HepG2 (cell line): ENCODE results near the gene PARP16. TPM values are rescaled to one million over a fixed set of nuclear protein-coding genes. Genes with fewer than 3 reads are reported as not detected.

Source experiments
- ATAC-seq: fragments of 200-7000 bp; cut with Tn5 transposase; 3 replicates; pipeline ENCODE4 v1.9.1; 2020; ENCODE audit warnings: mild to moderate bottlenecking, moderate library complexity
- BruUV-seq: library from RNA; stranded (reverse); fragments of 400-500 nt; replicated peaks from 2 replicates; lab custom pipeline; 2021; lab: Mats Ljungman, UMichigan
- CTCF ChIA-PET: fragments of 300-600 bp; formaldehyde crosslinking; extraction: SDS; loops from one replicate; lab custom pipeline; 2021; ENCODE audit warnings: low total read pairs, inconsistent platforms, low intra/inter-chr PET ratio; lab: Yijun Ruan, JAX
- POLR2A ChIA-PET: fragments of 350-600 bp; sonication (Branson Sonifier 250); formaldehyde crosslinking; loops from one replicate; lab custom pipeline; 2020; ENCODE audit warnings: antibody characterized with exemption, inconsistent platforms; lab: Yijun Ruan, JAX
- DNase-seq: peaks from one replicate; pipeline ENCODE4 v3.0.0-alpha.2; 2015; ENCODE audit warnings: low spot score
- FAIRE-seq: peaks from 3 replicates; lab custom pipeline; 2011; peaks lifted over from hg19 to GRCh38; lab: Jason Lieb, UNC
- H2AFZ ChIP-seq: one replicate; pipeline ENCODE4 v1.6.1; 2011; ENCODE audit warnings: low read length, inconsistent platforms
- H3K27ac ChIP-seq: fragments of 300-600 bp; 3 replicates; pipeline ENCODE4 v1.8.0; 2011; ENCODE audit warnings: mixed run types, mild to moderate bottlenecking, mixed read lengths, low read length, inconsistent platforms; ENCODE audit not compliant: insufficient read depth; ENCODE audit errors: extremely low read length
- H3K27me3 ChIP-seq, 2 experiments: fragments of 200-600 bp in 1 of 2; 2 replicates in 1 of 2; 3 replicates in 1 of 2; pipeline versions ENCODE4 v1.6.0 to v1.8.0; 2011; ENCODE audit warnings: low read length in 2 of 2, mild to moderate bottlenecking in 2 of 2, moderate library complexity in 2 of 2, inconsistent platforms in 1 of 2; ENCODE audit not compliant: insufficient read depth in 2 of 2, control insufficient read depth in 1 of 2
- H3K36me3 ChIP-seq, 2 experiments: fragments of 200-600 bp in 1 of 2; replicated peaks in 1 of 2; 2 replicates in 1 of 2; 3 replicates in 1 of 2; pipeline versions ENCODE4 v1.5.1 to v1.8.0; 2011; ENCODE audit warnings: low read length in 2 of 2, inconsistent platforms in 1 of 2; ENCODE audit not compliant: insufficient read depth in 2 of 2, control insufficient read depth in 1 of 2
- H3K4me1 ChIP-seq: 2 replicates; pipeline ENCODE4 v1.5.1; 2012; ENCODE audit warnings: low read length, inconsistent platforms; ENCODE audit not compliant: insufficient read depth
- H3K4me2 ChIP-seq: 2 replicates; pipeline ENCODE4 v1.6.0; 2011; ENCODE audit warnings: low read depth, low read length, inconsistent platforms
- H3K4me3 ChIP-seq, 3 experiments: fragments of 200-600 bp in 1 of 3; sonication (generic), shearing (Covaris generic) in 1 of 3; replicated peaks in 1 of 3; 2 replicates each; pipeline ENCODE4 v1.5.1; 2011 to 2016; ENCODE audit warnings: low read length in 3 of 3, inconsistent platforms in 2 of 3, low read depth in 2 of 3, mild to moderate bottlenecking in 2 of 3, control low read depth in 1 of 3, mixed read lengths in 1 of 3; ENCODE audit not compliant: insufficient read depth in 1 of 3
- H3K79me2 ChIP-seq: one replicate; pipeline ENCODE4 v1.6.1; 2011; ENCODE audit warnings: low read length, inconsistent platforms; ENCODE audit not compliant: insufficient read depth
- H3K9ac ChIP-seq: 2 replicates; pipeline ENCODE4 v1.6.0; 2011; ENCODE audit warnings: mild to moderate bottlenecking, low read depth, low read length, inconsistent platforms; ENCODE audit not compliant: insufficient read depth
- H3K9me3 ChIP-seq: 2 replicates; pipeline ENCODE4 v1.5.1; 2012; ENCODE audit warnings: mild to moderate bottlenecking, low read length
- H4K20me1 ChIP-seq: 2 replicates; pipeline ENCODE4 v1.6.0; 2011; ENCODE audit warnings: inconsistent platforms, mild to moderate bottlenecking, low read length, moderate library complexity; ENCODE audit not compliant: insufficient read depth
- ARNTL ChIP-seq: sonication (generic); formaldehyde crosslinking; IDR thresholded peaks from 2 replicates; pipeline ENCODE4 v1.4.0; 2020; ENCODE audit warnings: mild to moderate bottlenecking, missing genetic modification reagents
- BRD4 ChIP-seq: sonication (generic); formaldehyde crosslinking; IDR thresholded peaks from 2 replicates; pipeline ENCODE4 v1.4.0; 2020; ENCODE audit warnings: missing genetic modification reagents
- CENPT ChIP-seq: sonication (generic); formaldehyde crosslinking; IDR thresholded peaks from 2 replicates; pipeline ENCODE4 v1.8.0; 2022; ENCODE audit warnings: low read depth, mild to moderate bottlenecking, moderate library complexity, missing genetic modification reagents
- EHMT2 ChIP-seq: fragments of 200-600 bp; sonication (generic); IDR thresholded peaks from 2 replicates; pipeline ENCODE4 v1.7.0; 2017; ENCODE audit warnings: antibody characterized with exemption, low read depth, low read length, borderline replicate concordance
- GABPB1 ChIP-seq: IDR thresholded peaks from 2 replicates; pipeline ENCODE4 v1.6.1; 2016; ENCODE audit warnings: mild to moderate bottlenecking, missing genetic modification reagents, moderate library complexity, missing compliant biosample characterization
- MXD4 ChIP-seq: IDR thresholded peaks from 2 replicates; pipeline ENCODE4 v1.6.1; 2016; ENCODE audit warnings: mild to moderate bottlenecking, missing biosample characterization, missing genetic modification reagents
- PTBP1 ChIP-seq: fragments of 200-400 bp; formaldehyde crosslinking; IDR thresholded peaks from 2 replicates; pipeline ENCODE4 v1.6.1; 2018; ENCODE audit warnings: low read length, low read depth; ENCODE audit not compliant: poor library complexity, severe bottlenecking
- RFX5 ChIP-seq: IDR thresholded peaks from 2 replicates; pipeline ENCODE4 v1.6.1; 2011; ENCODE audit warnings: low read depth, low read length, improper control_type of control experiment
- SMARCE1 ChIP-seq: fragments of 450-650 bp; IDR thresholded peaks from 2 replicates; pipeline ENCODE4 v1.6.1; 2017; ENCODE audit warnings: borderline replicate concordance
- SNAI1 ChIP-seq: sonication (generic); formaldehyde crosslinking; IDR thresholded peaks from 2 replicates; pipeline ENCODE4 v1.5.0; 2020; ENCODE audit warnings: mild to moderate bottlenecking, missing genetic modification reagents, borderline replicate concordance
- SNRNP70 ChIP-seq: fragments of 200-400 bp; formaldehyde crosslinking; IDR thresholded peaks from 2 replicates; pipeline ENCODE4 v1.6.1; 2017; ENCODE audit warnings: mild to moderate bottlenecking, low read depth, low read length, moderate library complexity
- ZBTB20 ChIP-seq: sonication (generic); formaldehyde crosslinking; IDR thresholded peaks from 2 replicates; pipeline ENCODE4 v1.8.1; 2023; ENCODE audit warnings: missing genetic modification reagents, low read depth, mild to moderate bottlenecking, borderline replicate concordance
- ZNF251 ChIP-seq: sonication (generic); formaldehyde crosslinking; IDR thresholded peaks from 2 replicates; pipeline ENCODE4 v1.9.0; 2021; ENCODE audit warnings: mild to moderate bottlenecking, missing genetic modification reagents
- ZNF546 ChIP-seq: sonication (generic); formaldehyde crosslinking; conservative IDR thresholded peaks from 2 replicates; pipeline ENCODE4 v1.8.1; 2023; ENCODE audit warnings: mild to moderate bottlenecking, missing genetic modification reagents
- ZNF570 ChIP-seq: sonication (generic); formaldehyde crosslinking; IDR thresholded peaks from 2 replicates; pipeline ENCODE4 v1.4.0; 2020; ENCODE audit warnings: mild to moderate bottlenecking, missing genetic modification reagents, borderline replicate concordance
- ZNF782 ChIP-seq: sonication (generic); formaldehyde crosslinking; IDR thresholded peaks from 2 replicates; pipeline ENCODE4 v1.4.0; 2020; ENCODE audit warnings: missing genetic modification reagents, mild to moderate bottlenecking, borderline replicate concordance
- WGBS: methylation state at CpG from one replicate; pipeline ENCODE4 v1.1.6; 2017; ENCODE audit warnings: low lambda C conversion rate; 5-methylcytosine and 5-hydroxymethylcytosine counted together
- in situ Hi-C: cut with HindIII; loops from 2 replicates; pipeline ENCODE4 v1.10.0; 2017; ENCODE audit warnings: low pct_unique_long_range_greater_than_20kb; ENCODE audit not compliant: extremely low pct_ligation_motif_present
- intact Hi-C: fragments of 100-400 bp; cut with micrococcal nuclease; formaldehyde crosslinking; loops from one replicate; pipeline ENCODE4 v1.10.0; 2022; ENCODE audit not compliant: unreplicated experiment
- polyA plus RNA-seq, 8 experiments: library from polyadenylated mRNA; depleted of rRNA in 3 of 8; stranded (reverse) in 7 of 8; unstranded in 1 of 8; fragments of >200 nt; fragmentation: Illumina TruSeq in 4 of 8; extraction: Trizol in 4 of 8; gene quantifications; 2 replicates each; pipeline versions ENCODE4 v1.2.1 to v1.2.3, GENCODE V29; 2011 to 2016; ENCODE audit warnings: low read depth in 4 of 8, missing spikeins in 1 of 8, mixed read lengths in 1 of 8; ENCODE audit not compliant: insufficient read depth in 1 of 8
- total RNA-seq, 5 experiments: library from RNA; depleted of rRNA; stranded (reverse); fragments of >200 nt; fragmentation: Illumina TruSeq; extraction: Trizol; gene quantifications; 2 replicates each; pipeline ENCODE4 v1.2.3, GENCODE V29; 2016; ENCODE audit warnings: low read depth in 1 of 5
- TF ChIP-seq, protein P1 (sequence below): sonication (generic); formaldehyde crosslinking; IDR thresholded peaks from 2 replicates; pipeline ENCODE4 v1.8.1; 2023; ENCODE audit warnings: missing genetic modification reagents, inconsistent platforms, borderline replicate concordance
- TF ChIP-seq, protein P2 (sequence below): sonication (generic); formaldehyde crosslinking; IDR thresholded peaks from 2 replicates; pipeline ENCODE4 v1.4.0; 2020; ENCODE audit warnings: missing genetic modification reagents

Gene PARP16
- total and polyA plus RNA-seq, 2 of the 13 experiments (the other 11 are each of a cell fraction or from before 2014, with no cell fraction given): 6.8 to 7.6 TPM

DNA sequence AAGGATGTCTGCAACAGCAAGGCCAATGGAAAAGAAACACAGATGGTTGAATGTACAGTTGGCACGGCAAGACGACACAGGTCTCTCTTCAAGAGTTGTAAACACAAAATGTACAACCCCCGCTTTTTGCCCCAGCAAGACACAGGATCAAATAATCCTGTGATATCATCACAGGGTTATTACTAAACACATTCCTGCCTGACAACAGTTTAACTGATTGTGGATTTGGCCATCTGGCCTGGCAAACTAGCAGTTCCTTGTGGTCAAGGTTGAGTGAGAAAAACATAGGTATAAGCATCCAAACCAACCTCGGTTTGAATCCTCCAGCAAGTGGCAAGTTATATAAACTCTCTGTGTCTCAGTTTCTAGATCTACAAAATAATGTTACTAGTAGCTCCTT lies 23.4 kb downstream of the PARP16 start:
- no peak for ATAC-seq
- 94% methylated on average over 4 of the region's 4 CpGs for WGBS

More for the DNA sequence above, 23.4 kb downstream of the PARP16 start:
- ChIA-PET POLR2A (no interaction called here), CTCF (no interaction called here)
- BruUV-seq: no TSS peak
- no peak overlapping the region for H2AFZ ChIP-seq
- in situ Hi-C loops: no loop called here
- peaks cover 9 to 48% of the 10 kb centered on the region in 2 experiments; a peak in 4 of 5 replicates for H3K36me3 ChIP-seq
- H3K79me2 ChIP-seq: no peaks in the 10 kb centered on the region
- H3K4me1 ChIP-seq: no peaks in the 10 kb centered on the region
- H3K27ac ChIP-seq: no peak overlapping the region
- FAIRE-seq (no peak), DNase-seq (no peak)
- H3K4me2 ChIP-seq: no peak overlapping the region
- intact Hi-C loops: no loop called here
- H4K20me1 ChIP-seq: no peaks in the 10 kb centered on the region
- no peak overlapping the region for H3K4me3 ChIP-seq
- H3K9ac ChIP-seq: no peak overlapping the region
- H3K9me3 ChIP-seq: no peaks in the 10 kb centered on the region
- no peaks in the 10 kb centered on the region for H3K27me3 ChIP-seq
- TF ChIP-seq RFX5 (no peak), ZNF782 (CRISPR knock-in tag) (no peak), PTBP1 (no peak), EHMT2 (no peak), BRD4 (no peak), SNRNP70 (no peak), ZNF251 (CRISPR knock-in tag) (no peak), ZNF546 (CRISPR knock-in tag) (no peak), ARNTL (CRISPR knock-in tag) (no peak), MXD4 (CRISPR knock-in tag) (no peak), ZBTB20 (CRISPR knock-in tag) (no peak), GABPB1 (CRISPR knock-in tag) (no peak), SMARCE1 (no peak), ZNF570 (no peak), SNAI1 (CRISPR knock-in tag) (no peak), CENPT (CRISPR knock-in tag) (no peak)
- TF ChIP-seq, protein P1, sequence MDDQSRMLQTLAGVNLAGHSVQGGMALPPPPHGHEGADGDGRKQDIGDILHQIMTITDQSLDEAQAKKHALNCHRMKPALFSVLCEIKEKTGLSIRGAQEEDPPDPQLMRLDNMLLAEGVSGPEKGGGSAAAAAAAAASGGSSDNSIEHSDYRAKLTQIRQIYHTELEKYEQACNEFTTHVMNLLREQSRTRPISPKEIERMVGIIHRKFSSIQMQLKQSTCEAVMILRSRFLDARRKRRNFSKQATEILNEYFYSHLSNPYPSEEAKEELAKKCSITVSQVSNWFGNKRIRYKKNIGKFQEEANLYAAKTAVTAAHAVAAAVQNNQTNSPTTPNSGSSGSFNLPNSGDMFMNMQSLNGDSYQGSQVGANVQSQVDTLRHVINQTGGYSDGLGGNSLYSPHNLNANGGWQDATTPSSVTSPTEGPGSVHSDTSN (CRISPR knock-in tag): no peak
- TF ChIP-seq, protein P2, sequence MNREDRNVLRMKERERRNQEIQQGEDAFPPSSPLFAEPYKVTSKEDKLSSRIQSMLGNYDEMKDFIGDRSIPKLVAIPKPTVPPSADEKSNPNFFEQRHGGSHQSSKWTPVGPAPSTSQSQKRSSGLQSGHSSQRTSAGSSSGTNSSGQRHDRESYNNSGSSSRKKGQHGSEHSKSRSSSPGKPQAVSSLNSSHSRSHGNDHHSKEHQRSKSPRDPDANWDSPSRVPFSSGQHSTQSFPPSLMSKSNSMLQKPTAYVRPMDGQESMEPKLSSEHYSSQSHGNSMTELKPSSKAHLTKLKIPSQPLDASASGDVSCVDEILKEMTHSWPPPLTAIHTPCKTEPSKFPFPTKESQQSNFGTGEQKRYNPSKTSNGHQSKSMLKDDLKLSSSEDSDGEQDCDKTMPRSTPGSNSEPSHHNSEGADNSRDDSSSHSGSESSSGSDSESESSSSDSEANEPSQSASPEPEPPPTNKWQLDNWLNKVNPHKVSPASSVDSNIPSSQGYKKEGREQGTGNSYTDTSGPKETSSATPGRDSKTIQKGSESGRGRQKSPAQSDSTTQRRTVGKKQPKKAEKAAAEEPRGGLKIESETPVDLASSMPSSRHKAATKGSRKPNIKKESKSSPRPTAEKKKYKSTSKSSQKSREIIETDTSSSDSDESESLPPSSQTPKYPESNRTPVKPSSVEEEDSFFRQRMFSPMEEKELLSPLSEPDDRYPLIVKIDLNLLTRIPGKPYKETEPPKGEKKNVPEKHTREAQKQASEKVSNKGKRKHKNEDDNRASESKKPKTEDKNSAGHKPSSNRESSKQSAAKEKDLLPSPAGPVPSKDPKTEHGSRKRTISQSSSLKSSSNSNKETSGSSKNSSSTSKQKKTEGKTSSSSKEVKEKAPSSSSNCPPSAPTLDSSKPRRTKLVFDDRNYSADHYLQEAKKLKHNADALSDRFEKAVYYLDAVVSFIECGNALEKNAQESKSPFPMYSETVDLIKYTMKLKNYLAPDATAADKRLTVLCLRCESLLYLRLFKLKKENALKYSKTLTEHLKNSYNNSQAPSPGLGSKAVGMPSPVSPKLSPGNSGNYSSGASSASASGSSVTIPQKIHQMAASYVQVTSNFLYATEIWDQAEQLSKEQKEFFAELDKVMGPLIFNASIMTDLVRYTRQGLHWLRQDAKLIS (CRISPR knock-in tag): no peak
